ENCODE results near the gene MCTP1.

MCTP1 gene

GRCh38 chr5:95251185-95251584, 33.7 kb downstream of the MCTP1 start:
- Histone ChIP-seq H3K9ac (ENCODE audit: low read length) (no peak overlapping the region), H3K9me3 (replicated peaks; ENCODE audit: insufficient read depth, low read length) (no peaks in the 10 kb centered on the region), H3K79me2 (ENCODE audit: low read length) (no peaks in the 10 kb centered on the region), H3K9me2 (replicated peaks; ENCODE audit: insufficient read depth, low read length) (no peaks in the 10 kb centered on the region), H3K4me1 (ENCODE audit: low read length) (no peaks in the 10 kb centered on the region), H3K36me3 (replicated peaks; ENCODE audit: insufficient read depth, low read length) (no peaks in the 10 kb centered on the region), H3K4me3 (ENCODE audit: low read length) (no peak overlapping the region), H3K27ac (ENCODE audit: low read length) (no peak overlapping the region), H4K20me1 (ENCODE audit: insufficient read depth, low read length) (no peaks in the 10 kb centered on the region), H2AFZ (ENCODE audit: low read length) (no peak overlapping the region), H3K27me3 (replicated peaks; ENCODE audit: insufficient read depth, low read length) (no peaks in the 10 kb centered on the region), H3K4me2 (ENCODE audit: low read depth, low read length) (no peak overlapping the region), H3F3A (ENCODE audit: insufficient read depth, low read length) (no peaks in the 10 kb centered on the region)
- no peak for DNase-seq
- no peak for TF ChIP-seq EZH2 (optimal IDR thresholded peaks at IDR 0.05; ENCODE audit: low read depth, low read length)
- TF ChIP-seq, protein P1, sequence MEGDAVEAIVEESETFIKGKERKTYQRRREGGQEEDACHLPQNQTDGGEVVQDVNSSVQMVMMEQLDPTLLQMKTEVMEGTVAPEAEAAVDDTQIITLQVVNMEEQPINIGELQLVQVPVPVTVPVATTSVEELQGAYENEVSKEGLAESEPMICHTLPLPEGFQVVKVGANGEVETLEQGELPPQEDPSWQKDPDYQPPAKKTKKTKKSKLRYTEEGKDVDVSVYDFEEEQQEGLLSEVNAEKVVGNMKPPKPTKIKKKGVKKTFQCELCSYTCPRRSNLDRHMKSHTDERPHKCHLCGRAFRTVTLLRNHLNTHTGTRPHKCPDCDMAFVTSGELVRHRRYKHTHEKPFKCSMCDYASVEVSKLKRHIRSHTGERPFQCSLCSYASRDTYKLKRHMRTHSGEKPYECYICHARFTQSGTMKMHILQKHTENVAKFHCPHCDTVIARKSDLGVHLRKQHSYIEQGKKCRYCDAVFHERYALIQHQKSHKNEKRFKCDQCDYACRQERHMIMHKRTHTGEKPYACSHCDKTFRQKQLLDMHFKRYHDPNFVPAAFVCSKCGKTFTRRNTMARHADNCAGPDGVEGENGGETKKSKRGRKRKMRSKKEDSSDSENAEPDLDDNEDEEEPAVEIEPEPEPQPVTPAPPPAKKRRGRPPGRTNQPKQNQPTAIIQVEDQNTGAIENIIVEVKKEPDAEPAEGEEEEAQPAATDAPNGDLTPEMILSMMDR (IDR thresholded peaks at IDR 0.05; ENCODE audit: low read length) = no peak
- TF ChIP-seq EZH2phosphoT487 (IDR thresholded peaks at IDR 0.05; ENCODE audit: low read length) = no peak

DNA sequence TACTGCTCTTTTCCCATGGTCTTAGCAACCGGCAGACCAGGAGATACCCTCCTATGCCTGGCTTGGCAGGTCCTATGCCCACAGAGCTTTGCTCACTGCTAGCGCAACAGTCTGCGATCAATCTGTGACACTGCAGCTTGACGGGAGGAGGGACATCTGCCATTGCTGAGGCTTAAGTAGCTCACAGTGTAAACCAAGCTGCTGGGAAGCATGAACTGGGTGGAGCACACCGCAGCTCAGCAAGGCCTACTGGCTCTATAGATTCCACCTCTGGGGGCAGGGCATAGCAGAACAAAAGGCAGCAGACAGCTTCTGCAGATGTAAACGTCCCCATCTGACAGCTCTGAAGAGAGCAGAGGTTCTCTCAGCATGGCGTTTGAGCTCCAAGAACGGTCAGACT, 40.4 kb downstream of the MCTP1 start:
- no peak for TF ChIP-seq EZH2 (optimal IDR thresholded peaks at IDR 0.05; ENCODE audit: low read depth, low read length)
- Histone ChIP-seq H3K9ac (ENCODE audit: low read length) (no peak overlapping the region), H3K4me3 (ENCODE audit: low read length) (no peak overlapping the region), H3K4me2 (ENCODE audit: low read depth, low read length) (no peak overlapping the region), H3K36me3 (replicated peaks; ENCODE audit: insufficient read depth, low read length) (no peaks in the 10 kb centered on the region), H2AFZ (ENCODE audit: low read length) (no peak overlapping the region), H4K20me1 (ENCODE audit: insufficient read depth, low read length) (no peaks in the 10 kb centered on the region), H3K79me2 (ENCODE audit: low read length) (no peaks in the 10 kb centered on the region), H3F3A (ENCODE audit: insufficient read depth, low read length) (no peaks in the 10 kb centered on the region), H3K9me2 (replicated peaks; ENCODE audit: insufficient read depth, low read length) (no peaks in the 10 kb centered on the region), H3K27me3 (replicated peaks; ENCODE audit: insufficient read depth, low read length) (no peaks in the 10 kb centered on the region), H3K4me1 (ENCODE audit: low read length) (no peaks in the 10 kb centered on the region), H3K9me3 (replicated peaks; ENCODE audit: insufficient read depth, low read length) (no peaks in the 10 kb centered on the region), H3K27ac (ENCODE audit: low read length) (no peak overlapping the region)
- DNase-seq = no peak

DNA sequence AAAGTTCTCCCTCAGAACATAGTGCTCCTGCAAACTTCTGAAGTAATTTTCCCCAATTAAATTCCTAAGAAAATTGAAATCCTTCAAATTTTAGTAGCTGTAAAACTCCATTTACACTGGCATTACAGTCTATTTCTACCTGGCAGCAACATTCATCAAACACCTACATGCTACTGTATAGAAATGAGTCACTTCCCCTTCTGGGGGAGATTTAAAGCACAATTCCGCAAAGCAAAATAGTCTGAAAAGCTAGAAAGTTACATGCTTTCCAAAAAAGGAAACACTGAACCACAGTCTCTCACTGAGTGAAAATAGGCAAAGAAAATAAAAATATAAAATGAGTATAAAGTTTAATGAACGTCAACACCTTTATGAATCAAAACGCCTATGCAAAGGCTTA, 43.3 kb downstream of the MCTP1 start:
- Histone ChIP-seq H3K9me2 (replicated peaks; ENCODE audit: insufficient read depth, low read length) (no peaks in the 10 kb centered on the region), H2AFZ (ENCODE audit: low read length) (no peak overlapping the region), H3K27me3 (replicated peaks; ENCODE audit: insufficient read depth, low read length) (no peaks in the 10 kb centered on the region), H3K4me3 (ENCODE audit: low read length) (no peak overlapping the region), H3F3A (ENCODE audit: insufficient read depth, low read length) (no peaks in the 10 kb centered on the region), H3K4me1 (ENCODE audit: low read length) (no peaks in the 10 kb centered on the region), H3K79me2 (ENCODE audit: low read length) (no peaks in the 10 kb centered on the region), H3K36me3 (replicated peaks; ENCODE audit: insufficient read depth, low read length) (no peaks in the 10 kb centered on the region), H3K4me2 (ENCODE audit: low read depth, low read length) (no peak overlapping the region), H3K9ac (ENCODE audit: low read length) (no peak overlapping the region), H4K20me1 (ENCODE audit: insufficient read depth, low read length) (no peaks in the 10 kb centered on the region), H3K27ac (ENCODE audit: low read length) (no peak overlapping the region), H3K9me3 (replicated peaks; ENCODE audit: insufficient read depth, low read length) (no peaks in the 10 kb centered on the region)
- no peak for DNase-seq
- TF ChIP-seq EZH2 (optimal IDR thresholded peaks at IDR 0.05; ENCODE audit: low read depth, low read length) (no peak), EZH2phosphoT487 (IDR thresholded peaks at IDR 0.05; ENCODE audit: low read length) (no peak)
- TF ChIP-seq, protein P1 (IDR thresholded peaks at IDR 0.05; ENCODE audit: low read length) = no peak

GRCh38 chr5:95241161-95241560, 43.7 kb downstream of the MCTP1 start:
- Histone ChIP-seq H3K4me1 (ENCODE audit: low read length) (no peaks in the 10 kb centered on the region), H2AFZ (ENCODE audit: low read length) (no peak overlapping the region), H3K9me2 (replicated peaks; ENCODE audit: insufficient read depth, low read length) (no peaks in the 10 kb centered on the region), H3K4me2 (ENCODE audit: low read depth, low read length) (no peak overlapping the region), H3K36me3 (replicated peaks; ENCODE audit: insufficient read depth, low read length) (no peaks in the 10 kb centered on the region), H3K27me3 (replicated peaks; ENCODE audit: insufficient read depth, low read length) (no peaks in the 10 kb centered on the region), H3K4me3 (ENCODE audit: low read length) (no peak overlapping the region), H3K27ac (ENCODE audit: low read length) (no peak overlapping the region), H3K9ac (ENCODE audit: low read length) (no peak overlapping the region), H3F3A (ENCODE audit: insufficient read depth, low read length) (no peaks in the 10 kb centered on the region), H3K9me3 (replicated peaks; ENCODE audit: insufficient read depth, low read length) (no peaks in the 10 kb centered on the region), H4K20me1 (ENCODE audit: insufficient read depth, low read length) (no peaks in the 10 kb centered on the region), H3K79me2 (ENCODE audit: low read length) (no peaks in the 10 kb centered on the region)
- TF ChIP-seq EZH2 (optimal IDR thresholded peaks at IDR 0.05; ENCODE audit: low read depth, low read length) = no peak
- TF ChIP-seq EZH2phosphoT487 (IDR thresholded peaks at IDR 0.05; ENCODE audit: low read length) = no peak
- DNase-seq = no peak

All from MM.1S (cell line).